ENCODE results near the gene BEST2. TPM values are rescaled to one million over a fixed set of nuclear protein-coding genes. Genes with fewer than 3 reads are reported as not detected.
"Not testable (repeated sequence)": the region's sequence is repeated elsewhere in the genome, so short reads cannot be mapped to it uniquely, and the experiment has no call there.

BEST2 gene
- total RNA-seq (2014; rRNA removed; shearing (Covaris generic)): 0.06 TPM in 1 of 2 replicates, not detected in the other

GRCh38 chr19:12751635-12752034, at the start of gene BEST2:
TSS of gene BEST2 (plus strand) at chr19:12751791. CDS start at chr19:12752593, 802 bp downstream.
- no peak for DNase-seq (ENCODE audit: low spot score)

- DNase-seq (ENCODE audit: low spot score): no peak
Measured at GRCh38 chr19:12703046-12703445, 48.5 kb upstream of the BEST2 start.

- DNase-seq (ENCODE audit: low spot score): no peak
Measured at GRCh38 chr19:12705169-12705568, 46.4 kb upstream of the BEST2 start.

- no peak for DNase-seq (ENCODE audit: low spot score)
Measured at GRCh38 chr19:12705654-12706331, 45.8 kb upstream of the BEST2 start.

DNA sequence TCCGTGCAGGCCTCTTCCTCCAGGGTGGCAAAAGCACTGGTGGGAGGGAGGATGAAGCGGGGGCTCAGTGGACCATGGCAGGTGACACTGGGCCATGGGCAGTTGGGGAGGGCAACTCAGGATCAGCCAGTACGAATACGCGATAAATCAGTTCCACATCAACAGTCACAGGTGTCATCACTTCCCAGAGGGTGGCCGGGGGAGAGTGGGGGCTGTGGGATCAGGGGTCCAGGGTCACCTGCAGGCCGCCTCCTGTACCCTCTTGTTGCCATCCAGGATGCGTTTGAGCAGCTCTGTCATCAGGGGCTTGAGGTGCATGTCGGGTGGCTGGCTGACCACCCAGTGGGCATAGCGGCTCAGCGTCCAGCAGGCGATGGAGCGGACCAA, 45.3 kb upstream of the BEST2 start:
- DNase-seq (ENCODE audit: low spot score): no peak

DNA sequence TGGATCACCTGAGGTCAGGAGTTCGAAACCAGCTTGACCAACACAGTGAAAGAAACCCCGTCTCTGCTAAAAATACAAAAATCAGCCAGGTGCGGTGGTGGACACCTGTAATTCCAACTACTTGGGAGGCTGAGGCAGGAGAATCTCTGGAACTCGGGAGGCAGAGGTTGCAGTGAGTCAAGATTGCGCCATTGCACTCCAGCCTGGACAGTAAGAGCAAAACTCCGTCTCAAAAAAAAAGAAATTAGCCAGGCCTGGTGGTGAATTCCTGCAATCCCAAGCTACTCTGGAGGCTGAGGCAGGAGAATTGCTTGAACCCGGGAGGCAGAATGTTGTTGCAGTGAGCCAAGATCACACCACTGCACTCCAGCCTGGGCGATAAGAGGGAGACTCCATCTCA, 43.0 kb upstream of the BEST2 start:
- DNase-seq (ENCODE audit: low spot score): no peak

DNA sequence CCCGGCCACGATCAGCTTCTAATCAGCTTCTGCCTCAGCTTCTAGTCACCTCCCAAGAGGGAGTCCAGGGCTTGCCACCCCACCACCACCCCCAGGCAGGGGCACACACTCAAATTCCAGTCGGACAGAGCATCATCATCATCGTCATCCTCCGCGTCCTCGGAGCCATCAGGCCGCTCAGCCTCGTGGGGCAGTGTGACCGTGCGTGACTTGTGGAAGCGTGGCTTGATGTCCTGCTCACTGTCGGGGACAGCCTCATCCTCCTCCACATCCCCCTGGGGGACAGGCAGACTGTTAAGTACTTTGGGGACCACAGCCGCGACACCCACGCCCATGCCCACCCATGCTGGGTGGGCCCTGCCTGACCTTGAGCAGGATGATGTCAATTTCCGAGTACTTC, 40.4 kb upstream of the BEST2 start:
- DNase-seq (ENCODE audit: low spot score): no peak

GRCh38 chr19:12712077-12712476, 39.5 kb upstream of the BEST2 start:
- not testable (repeated sequence) for DNase-seq (ENCODE audit: low spot score)

GRCh38 chr19:12713304-12713703, 38.3 kb upstream of the BEST2 start:
- not testable (repeated sequence) for DNase-seq (ENCODE audit: low spot score)

DNA sequence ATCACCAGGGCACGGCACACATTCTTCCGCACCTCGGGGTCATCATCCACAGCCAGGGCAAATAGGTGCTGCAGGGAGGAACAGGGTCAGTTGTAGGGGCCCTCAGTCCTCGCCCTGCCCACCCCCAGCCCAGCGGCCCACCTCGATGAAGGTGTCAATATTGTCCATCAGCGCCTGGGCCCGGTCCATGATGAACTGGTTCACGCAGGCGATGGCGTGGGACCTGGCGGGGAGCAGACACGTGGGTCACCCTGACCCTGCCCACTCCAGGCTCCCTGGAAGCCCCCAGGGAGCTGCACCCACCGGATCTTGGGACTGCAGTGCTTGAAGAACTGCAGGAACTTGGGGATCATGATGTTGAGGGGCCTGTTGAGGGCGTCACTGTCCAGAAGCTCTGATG, 36.5 kb upstream of the BEST2 start:
- no peak for DNase-seq (ENCODE audit: low spot score)

GRCh38 chr19:12715929-12716328, 35.7 kb upstream of the BEST2 start:
- DNase-seq (ENCODE audit: low spot score): no peak

DNA sequence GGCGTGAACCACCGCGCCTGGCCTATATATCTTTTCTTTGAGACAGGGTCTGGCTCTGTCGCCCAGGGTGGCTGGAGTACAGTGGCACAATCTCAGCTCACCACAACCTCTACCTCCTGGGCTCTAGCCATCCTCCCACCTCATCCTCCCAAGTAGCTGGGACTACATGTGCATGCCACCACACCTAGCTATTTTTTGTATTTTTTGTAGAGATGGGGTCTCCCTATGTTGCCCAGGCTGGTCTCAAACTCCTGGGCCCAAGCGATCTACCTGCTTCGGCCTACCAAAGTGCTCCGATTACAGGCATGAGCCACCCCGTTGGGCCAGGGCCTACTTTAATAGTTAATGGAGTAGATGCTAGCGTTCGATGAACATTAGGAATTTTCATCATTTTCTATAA, 31.3 kb upstream of the BEST2 start:
- no peak for DNase-seq (ENCODE audit: low spot score)

DNA sequence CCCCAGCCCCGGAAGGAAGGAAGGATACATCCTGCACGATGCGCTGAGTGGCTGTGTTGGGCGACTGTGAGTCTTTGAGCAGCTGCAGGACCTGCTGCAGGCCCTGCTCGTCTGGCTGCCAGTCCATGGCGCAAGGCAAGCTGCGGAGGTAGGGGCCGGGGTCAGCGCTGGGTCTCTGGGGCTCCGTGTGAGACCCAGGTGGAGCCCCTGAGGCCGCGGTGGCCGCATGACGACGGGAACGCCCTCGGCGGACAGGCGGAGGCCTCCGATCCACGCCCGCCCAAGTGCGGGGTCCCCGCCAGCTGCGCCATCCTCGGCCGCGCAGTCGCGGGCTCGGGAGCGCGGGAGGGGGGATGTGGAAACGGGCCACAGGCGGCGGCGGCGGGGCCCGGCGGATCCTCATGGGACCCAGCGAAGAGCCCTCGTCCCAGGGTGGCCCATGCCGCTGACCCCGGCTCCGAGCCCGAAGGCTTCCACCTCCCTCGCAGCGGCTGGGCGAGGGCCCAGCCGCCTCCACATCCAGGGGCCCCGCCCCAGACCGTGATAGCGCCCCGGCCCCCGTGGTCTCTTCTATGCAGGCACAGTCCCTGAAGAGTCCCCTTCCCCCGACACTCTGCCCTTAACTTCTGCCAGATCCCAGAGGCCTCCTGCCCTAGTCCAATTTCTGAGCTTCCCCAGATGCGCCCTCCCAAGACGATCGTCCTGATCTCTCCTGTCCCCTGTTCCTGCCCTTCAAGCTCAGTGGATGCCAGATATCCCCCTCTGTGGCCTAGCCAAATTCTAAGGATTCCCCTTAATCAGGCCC, 30.5 kb upstream of the BEST2 start:
- DNase-seq (ENCODE audit: low spot score): no peak

- peak; percentile 28 for DNase-seq (ENCODE audit: low spot score)
Measured at GRCh38 chr19:12721656-12722565, 29.7 kb upstream of the BEST2 start.

DNA sequence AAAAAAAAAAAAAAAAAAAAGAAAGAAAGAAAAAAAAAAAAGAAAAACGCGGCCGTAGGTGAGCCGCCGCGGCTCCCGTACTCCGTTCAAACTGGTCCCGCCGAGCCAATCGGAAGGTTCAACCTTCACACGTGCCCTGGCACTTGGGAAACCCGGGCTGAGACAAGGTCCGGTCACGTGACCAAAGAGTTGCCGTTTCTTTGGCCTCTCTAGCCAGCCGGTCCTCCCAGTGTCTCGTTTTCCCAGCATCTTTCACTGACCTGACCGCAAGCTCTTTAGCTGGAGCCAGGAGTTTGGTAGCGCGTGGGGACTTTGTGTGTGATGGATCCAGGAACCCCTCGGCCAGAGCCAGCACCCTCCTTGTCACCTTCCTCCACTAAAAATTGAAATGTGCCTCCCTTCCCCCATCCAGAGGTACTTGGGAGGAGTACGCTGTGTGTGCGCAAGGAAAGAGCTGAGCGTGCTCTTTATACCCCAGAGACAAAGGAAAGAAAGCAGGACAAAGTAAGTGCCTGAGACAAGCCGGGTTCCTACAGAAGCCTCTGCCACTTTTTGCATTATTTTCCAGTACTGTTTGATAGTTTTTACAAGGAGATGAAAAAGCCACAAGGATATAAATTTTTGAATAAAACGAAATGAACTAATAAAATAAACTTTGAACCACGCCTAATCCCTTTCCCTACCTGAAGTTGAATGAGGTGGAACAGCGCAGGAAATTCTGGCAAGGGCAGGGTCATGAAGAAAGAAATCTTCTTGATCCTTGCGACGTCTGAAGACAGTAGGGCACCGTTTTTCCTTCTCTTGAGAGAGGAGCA, 28.8 kb upstream of the BEST2 start:
- peak; percentile 99 for DNase-seq (ENCODE audit: low spot score)

DNA sequence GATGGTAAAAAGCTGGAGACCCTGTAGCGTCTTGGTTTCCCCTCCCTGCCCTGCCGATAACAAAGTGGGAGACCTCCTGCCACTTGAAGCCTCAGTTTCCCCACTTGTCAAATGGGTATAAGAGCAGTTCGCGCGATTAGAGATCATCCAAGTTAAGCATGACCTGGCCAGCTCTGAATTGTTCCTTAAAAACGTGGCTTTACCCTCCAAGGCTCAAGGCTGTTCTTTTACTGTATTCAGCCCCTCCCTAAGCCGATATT, 28.3 kb upstream of the BEST2 start:
- no peak for DNase-seq (ENCODE audit: low spot score)

DNA sequence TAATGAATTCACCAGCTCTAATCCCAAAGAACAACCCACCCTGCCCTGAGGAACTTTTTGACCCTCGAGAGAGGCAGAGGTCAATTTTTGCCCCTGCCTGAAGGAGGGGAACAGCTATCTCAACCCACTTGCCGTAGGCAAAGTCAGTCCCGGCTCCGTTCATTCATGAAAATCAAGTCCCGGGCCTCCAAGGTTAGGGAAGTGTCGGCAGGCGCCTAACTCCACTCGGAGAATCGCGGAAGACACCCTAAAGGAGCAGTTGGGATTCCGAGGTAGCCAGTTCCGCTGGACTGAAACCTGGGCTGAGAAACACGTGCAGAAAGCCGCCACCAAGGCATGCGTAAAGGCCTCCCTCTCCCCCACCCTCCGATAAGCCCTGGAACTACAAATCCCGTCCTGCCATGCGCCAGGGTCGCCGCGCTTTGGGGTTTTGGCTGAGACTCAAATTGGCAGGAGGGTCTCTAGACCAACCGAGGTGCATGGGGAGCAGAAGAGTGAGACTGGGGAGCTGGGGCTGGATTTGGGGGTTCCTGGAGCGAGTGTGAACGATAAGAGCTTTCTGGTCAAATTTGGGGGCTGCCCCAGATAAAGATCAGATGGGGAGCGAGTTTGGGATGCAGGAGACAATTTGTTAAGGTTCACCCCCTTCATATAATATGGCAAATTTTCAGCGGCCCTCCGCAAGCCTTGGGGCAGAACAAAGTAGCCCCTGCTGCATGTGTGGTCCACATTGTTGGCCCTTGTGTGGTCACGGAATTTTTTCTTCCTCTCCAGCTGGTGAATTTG, 27.8 kb upstream of the BEST2 start, which contains the start of gene TNPO2:
TNPO2 (minus strand) TSS at position 292 of the 786 bp plus-strand sequence. CDS start 2,955 bp downstream, outside the sequence.
- no peak for DNase-seq (ENCODE audit: low spot score)

- DNase-seq (ENCODE audit: low spot score): not testable (repeated sequence)
Measured at GRCh38 chr19:12725612-12726011, 26.0 kb upstream of the BEST2 start.

GRCh38 chr19:12726988-12727316, 24.6 kb upstream of the BEST2 start:
- no peak for DNase-seq (ENCODE audit: low spot score)

GRCh38 chr19:12727745-12728433, 23.7 kb upstream of the BEST2 start:
- no peak for DNase-seq (ENCODE audit: low spot score)

Data from H4 (cell line).